ENCODE data around the gene GSTT2.

The GSTT2 gene

DNA sequence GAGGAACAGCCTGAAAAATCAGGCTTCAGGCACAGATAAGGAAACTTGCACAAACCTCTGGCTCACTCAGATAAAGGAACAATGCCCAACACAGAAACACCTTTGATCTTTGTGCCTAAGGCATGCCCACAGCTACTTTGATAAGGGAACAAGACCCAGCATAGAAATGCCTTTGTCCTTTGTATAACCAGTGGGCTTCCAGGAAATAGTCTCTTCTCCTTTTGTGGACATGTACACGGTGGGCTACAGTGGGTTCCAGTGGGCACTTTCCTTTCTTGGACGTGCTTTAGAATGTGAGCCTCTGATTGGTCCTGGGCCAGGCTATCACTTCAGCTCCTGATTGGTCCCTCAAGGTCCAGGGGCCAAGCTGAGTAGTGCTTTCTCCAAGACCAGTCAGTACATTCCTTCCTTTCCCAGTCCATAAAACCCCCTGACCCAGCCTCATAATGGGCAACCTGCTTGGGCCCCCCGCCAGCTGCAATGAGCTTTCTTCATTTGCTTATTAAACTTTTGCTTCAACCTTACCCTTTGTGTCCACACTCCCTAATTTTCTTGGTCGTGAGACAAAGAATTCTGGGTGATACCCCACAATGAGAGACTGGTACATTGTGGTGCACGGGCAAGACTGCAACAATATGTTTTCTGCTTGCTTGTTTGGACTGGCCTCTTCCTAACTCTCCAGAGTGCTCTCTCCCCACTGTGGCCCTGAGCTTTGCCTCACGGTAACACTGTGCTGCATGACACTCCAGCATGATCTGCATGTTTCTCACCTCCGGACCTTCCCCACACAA lies 29.5 kb downstream of the GSTT2 start:
- DNase-seq (ENCODE audit: low read depth), result no peak

DNA sequence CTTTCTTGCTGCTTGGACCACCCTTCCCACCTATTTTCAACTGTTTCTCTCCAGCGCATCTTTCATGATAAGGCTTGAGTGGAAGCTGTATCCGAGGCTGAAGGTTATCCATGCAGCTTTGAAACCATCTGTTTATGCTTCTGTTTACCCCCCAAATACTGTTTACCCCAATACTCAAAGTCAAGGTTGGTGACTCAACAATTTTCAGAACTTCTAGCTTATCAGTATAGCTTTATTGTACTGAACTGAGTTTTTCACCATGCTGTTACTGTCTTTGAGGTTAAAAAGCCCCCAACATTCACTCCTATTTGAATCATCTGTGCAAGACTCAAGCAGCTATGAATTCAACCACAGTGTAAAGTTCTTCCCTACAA lies 30.1 kb downstream of the GSTT2 start:
- DNase-seq (ENCODE audit: low read depth), result no peak

DNA sequence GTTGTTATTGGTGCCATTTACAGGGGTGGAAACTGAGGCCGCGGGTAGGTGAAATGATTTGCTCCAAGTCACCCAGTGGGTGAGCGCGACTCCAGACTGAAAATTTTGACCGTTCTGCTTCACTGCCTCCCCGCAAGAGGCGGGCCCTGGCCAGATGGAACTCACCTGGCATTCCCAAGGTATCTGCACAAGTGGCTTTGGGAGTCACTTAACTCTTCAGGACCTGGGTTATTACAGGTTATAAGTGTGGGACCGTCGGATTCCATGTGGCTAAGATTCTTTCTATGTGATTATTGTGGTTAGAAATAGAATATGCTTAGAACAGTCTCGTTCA lies 31.8 kb downstream of the GSTT2 start:
- DNase-seq (ENCODE audit: low read depth), result no peak

DNA sequence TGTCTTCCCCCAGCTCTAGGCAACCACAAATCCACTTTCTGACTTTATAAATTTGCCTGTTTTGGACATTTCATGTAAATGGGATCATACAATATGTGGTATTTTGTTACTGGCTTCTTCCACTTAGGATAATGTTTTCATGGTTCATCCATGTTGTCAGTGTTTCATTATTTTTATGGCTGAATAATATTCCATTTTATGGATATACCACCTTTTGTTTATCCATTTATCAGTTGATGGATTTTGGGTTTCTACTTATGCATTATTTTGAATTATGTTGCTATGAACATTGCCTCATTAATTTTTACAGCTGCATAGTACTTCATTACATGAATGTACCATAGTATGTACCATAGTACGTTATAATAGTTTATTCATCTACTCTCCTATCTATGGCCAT lies 36.2 kb downstream of the GSTT2 start:
- DNase-seq (ENCODE audit: low read depth), result no peak

DNA sequence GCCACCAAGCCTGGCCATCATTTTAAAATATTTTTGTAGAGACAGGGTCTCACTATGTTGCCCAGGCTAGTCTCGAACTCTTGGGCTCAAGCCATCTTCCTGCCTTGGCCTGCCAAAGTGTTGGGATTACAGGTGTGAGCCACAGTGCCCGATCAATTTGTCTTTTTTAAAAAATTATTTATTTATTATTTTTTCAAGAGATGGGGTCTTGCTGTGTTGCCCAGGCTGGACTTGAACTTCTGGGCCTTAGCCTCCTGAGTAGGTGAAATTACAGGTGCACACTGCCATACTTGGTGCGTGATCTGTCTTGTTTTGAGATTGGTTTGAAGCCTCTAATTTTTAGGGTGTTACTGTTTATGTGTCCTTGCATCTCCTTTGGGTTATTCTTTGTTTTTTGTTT lies 41.4 kb downstream of the GSTT2 start:
- DNase-seq (ENCODE audit: low read depth), result no peak

DNA sequence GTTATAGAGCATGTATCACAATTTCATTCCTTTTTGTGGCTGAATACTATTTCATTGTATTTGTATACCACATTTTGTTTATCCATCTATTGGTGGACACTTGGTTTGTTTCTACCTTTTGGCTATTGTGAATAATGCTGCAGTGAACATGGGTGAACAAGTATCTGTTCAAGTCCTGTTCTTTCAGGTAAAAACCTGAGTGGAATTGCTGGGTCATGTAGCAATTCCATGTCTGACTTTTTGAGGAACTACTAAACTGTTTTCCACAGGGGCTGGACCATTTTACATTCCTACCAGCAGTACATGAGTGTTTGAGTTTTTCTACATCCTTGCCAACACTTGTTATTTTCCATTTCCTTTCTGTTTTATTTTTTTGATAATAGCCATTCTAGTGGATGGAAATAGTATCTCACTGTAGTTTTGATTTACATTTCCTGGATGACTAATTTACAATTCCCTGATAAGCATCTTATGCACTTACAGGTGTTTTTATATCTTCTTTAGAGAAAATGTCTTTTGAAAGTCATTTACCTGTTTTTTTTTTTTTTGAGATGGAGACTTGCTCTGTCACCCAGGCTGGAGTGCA lies 43.4 kb downstream of the GSTT2 start:
- DNase-seq (ENCODE audit: low read depth), result no peak

DNA sequence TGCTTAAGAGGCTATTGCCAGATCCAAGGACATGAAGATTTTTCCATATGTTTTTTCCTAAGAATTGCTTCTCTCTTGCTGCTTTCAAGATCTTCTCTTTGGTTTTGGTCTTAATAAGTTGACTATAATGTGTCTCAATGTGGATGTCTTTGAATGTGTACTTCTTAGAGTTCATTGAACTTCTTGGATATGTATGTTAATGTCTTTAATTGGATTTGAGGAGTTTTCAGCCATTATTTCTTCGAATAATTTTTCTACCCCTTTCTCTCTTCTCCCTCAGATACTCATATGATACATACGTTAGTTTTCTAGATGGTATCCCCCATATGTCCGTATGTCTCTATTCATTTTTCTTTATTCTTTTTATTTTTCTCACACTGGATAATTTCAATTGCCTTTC lies 44.4 kb downstream of the GSTT2 start:
- DNase-seq (ENCODE audit: low read depth), result no peak

DNA sequence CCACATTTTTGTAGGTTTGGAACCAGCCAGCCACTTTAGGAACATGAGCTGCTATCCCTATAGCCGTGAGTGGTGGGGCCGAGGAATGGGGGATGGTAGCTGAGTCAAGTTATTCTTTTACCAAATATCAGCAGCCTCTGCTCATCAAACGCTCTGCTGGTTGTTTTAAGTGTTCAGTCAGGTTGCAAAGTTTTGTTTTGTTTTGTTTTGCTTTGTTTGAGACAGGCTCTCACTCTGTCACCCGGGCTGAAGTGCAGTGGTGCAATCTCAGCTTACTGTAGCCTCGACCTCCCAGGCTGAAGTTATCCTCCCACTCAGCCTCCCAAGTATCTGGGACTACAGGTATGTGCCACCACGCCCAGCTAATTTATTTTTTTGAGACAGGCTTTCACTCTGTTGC lies 45.5 kb downstream of the GSTT2 start:
- DNase-seq (ENCODE audit: low read depth), result no peak

DNA sequence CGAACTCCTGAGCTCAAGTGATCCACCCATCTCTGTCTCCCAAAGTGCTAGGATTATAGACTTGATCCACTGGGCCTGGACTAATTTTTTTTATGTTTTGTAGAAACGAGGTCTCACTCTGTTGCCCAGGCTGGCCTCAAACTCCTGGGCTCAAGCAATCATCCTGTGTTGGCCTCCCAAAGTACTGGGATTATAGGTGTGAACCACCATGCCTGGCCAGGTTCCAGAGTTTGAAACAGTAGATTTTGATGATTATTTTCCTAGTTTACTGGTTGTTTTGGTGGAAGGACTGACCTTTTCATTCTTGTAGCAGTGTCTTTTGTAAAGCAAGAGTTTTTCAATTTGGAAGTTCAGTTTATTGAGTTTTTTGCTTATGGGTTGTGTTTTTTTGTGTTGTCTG lies 46.1 kb downstream of the GSTT2 start:
- DNase-seq (ENCODE audit: low read depth), result no peak

DNA sequence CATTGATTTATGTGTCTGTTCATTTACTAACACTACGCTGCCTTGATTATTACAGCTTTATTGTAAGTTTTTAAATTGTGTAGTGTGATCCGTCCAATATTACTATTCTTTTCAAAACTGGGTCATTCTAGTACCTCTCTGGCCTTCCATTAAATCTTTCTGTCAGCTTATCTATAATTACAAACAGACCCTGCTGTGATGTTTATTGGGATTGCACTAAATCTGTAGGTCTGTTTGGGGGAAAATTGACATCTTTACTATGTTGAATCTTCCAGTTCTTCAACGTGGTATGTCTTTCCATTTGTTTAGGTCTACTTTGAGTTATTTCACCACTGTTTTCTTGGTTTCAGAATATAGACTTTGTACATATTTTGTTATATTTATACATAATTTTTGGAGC lies 46.8 kb downstream of the GSTT2 start:
- no peak for DNase-seq (ENCODE audit: low read depth)

DNA sequence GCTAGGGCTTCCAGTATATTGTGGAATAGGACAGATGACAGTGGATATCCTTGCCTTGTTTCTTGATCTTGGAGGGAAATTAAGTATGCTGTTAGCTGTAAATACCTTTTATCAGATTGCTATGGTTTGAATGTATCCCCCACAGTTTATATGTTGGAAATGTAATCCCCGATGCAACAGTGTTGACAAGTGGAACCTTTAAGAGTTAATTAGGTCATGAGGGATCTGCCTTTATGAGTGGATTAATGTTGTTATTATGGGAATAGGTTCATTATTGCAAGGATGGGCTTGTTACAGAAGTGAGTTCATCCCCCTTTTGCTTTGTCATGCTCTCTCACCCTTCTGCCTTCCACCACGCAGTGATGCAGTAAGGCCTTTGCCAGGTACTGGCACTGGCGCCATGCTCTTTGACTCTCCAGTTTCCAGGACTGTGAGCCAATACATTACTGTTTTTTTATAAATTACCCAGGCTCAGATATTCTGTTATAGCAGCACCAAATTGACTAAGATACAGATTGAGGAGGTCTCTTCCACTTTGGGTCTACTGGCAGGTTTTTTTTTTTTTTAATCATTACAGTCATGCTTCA lies 47.5 kb downstream of the GSTT2 start:
- DNase-seq (ENCODE audit: low read depth), result no peak

DNA sequence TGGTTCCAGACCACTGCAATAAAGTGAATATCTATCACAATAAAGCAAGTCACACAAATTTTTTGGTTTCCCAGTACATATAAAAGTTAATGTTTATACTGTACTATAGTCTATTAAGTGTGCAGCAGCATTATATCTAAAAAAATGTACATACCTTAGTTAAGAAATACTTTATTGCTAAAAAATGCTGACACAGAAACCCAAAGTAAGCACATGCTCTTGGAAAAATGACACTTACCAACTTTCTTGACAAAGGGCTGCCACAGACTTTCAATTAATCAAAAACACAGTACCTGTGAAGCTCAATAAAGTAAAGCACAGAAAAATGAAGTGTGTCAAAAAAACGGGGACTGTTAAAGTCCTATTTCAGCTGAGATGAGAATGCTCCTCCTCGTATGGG lies 48.1 kb downstream of the GSTT2 start:
- DNase-seq (ENCODE audit: low read depth), result no peak

DNA sequence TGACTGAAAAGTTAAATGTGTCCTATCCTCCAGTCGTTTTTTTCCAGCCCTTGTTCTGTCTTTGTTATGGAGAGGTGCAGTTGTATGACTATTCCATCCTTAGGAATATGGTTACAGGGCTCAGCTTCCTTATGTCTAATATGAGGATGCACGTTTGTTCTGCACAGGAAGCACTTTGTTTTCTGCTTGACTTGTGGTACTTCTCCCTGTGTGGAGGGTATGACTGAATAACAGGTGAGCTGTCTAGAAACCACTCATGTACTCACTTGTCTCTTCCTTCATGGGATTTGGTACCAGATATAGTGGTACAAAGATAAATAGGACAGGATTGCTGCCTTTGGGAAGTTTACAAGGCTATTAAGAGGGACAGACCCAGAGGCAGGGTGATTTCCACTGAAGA lies 48.6 kb downstream of the GSTT2 start:
- no peak for DNase-seq (ENCODE audit: low read depth)

DNA sequence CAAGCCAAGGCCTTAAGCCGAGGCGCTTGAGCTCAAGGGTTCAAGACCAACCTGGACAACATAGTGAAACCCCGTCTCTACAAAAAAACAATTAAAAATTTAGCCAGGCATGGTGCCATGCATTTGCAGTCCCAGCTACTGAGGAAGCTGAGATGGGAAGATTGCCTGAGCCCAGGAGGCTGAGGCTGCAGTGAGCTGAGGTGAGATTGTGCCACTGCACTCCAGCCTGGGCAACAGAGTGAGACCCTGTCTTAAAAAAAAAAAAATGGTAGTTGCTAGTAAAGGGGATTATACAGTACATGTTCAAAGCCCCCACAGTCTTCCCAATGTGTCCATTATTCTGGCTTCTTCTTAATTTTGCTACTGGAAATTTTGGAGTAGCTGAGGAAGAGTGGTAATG lies 49.4 kb downstream of the GSTT2 start:
- DNase-seq (ENCODE audit: low read depth), result no peak

DNA sequence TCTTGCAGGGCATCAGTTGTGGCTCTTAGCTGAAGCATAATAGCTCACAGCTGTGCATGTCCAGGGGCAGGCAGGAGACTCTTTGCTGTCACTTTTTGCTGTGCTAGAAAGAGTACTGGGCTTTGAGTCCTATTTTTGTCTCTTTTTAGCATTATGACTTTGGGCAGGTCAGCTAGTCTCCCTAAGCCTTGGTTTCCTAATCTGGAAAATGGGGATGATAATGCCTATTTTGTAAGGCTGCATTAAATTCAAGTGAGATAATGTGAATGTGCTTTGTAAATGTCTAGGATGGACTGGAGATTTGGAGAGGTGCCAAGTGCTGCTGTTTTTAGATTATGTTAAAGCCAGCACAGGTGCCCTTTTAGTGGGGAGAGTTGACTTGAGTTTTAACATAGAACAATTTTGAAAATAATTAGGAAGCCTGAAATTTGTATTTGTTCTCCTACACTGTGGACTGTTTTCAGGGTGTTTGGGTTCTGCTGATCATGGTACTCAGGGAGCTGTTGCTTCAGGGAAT lies 50.3 kb downstream of the GSTT2 start:
- DNase-seq (ENCODE audit: low read depth), result no peak
